ENCODE results near the gene ATAD3C. TPM values are rescaled to one million over a fixed set of nuclear protein-coding genes. Genes with fewer than 3 reads are reported as not detected.
"Not testable (repeated sequence)": the region's sequence is repeated elsewhere in the genome, so short reads cannot be mapped to it uniquely, and the experiment has no call there.

ATAD3C gene
- total and polyA plus RNA-seq, 12 donors, result 0.11 to 2.2 (median 0.78) TPM

- no peak for DNase-seq
- no peak overlapping the region for H3K27ac ChIP-seq
- H3K4me1 ChIP-seq, result no peaks in the 10 kb centered on the region
- ATAC-seq, result no peak
- H3K4me3 ChIP-seq, result no peak overlapping the region
- 97 to 98% methylated on average over 10 of the region's 10 CpGs for WGBS, 2 donors
- intact Hi-C loops (cut with DNase I), result no loop called here
- peaks cover 0 to 22% (median 6%) of the 10 kb centered on the region in 11 donors for H3K9me3 ChIP-seq
- peaks cover 0 to 95% (median 61%) of the 10 kb centered on the region in 9 donors for H3K36me3 ChIP-seq
- no peaks in the 10 kb centered on the region for H3K27me3 ChIP-seq
- no peak for TF ChIP-seq CTCF (IDR thresholded peaks at IDR 0.05)
Observed at GRCh38 chr1:1491601-1492000, 42.1 kb downstream of the ATAD3C start.

GRCh38 chr1:1494311-1494710 is 44.8 kb downstream of the ATAD3C start:
- peaks cover 0 to 68% (median 45%) of the 10 kb centered on the region in 9 donors for H3K36me3 ChIP-seq
- ATAC-seq; H3K27ac ChIP-seq; H3K4me3 ChIP-seq; DNase-seq; H3K4me1 ChIP-seq; intact Hi-C loops (cut with DNase I); H3K27me3 ChIP-seq: not testable (repeated sequence)
- WGBS, 2 donors, result 98% methylated on average over 20 to 22 of the region's 22 CpGs
- peaks cover 0 to 22% (median 6%) of the 10 kb centered on the region in 11 donors for H3K9me3 ChIP-seq

- H3K27ac ChIP-seq; DNase-seq; intact Hi-C loops (cut with DNase I); H3K4me1 ChIP-seq; H3K27me3 ChIP-seq; H3K4me3 ChIP-seq: not testable (repeated sequence)
- ATAC-seq, result peak in 5 of 8 donors; percentile 8 to 37 (median 32)
- Histone ChIP-seq H3K36me3 (peaks cover 0 to 56% (median 35%) of the 10 kb centered on the region in 9 donors), H3K9me3 (peaks cover 0 to 22% (median 6%) of the 10 kb centered on the region in 11 donors)
- 93 to 96% methylated on average over 16 to 17 of the region's 18 CpGs for WGBS, 2 donors
Observed at GRCh38 chr1:1495461-1495975, 46.0 kb downstream of the ATAD3C start.

- peak overlapping the region in 9 of 10 donors; percentile 33 to 86 (median 82) for H3K27ac ChIP-seq
- peak; percentile 23 to 53 (median 41) for ATAC-seq
Observed at GRCh38 chr1:1504777-1505365, 55.4 kb downstream of the ATAD3C start.

More at GRCh38 chr1:1504777-1505365, 55.4 kb downstream of the ATAD3C start:
- peak; percentile 50 to 66 for DNase-seq
- not testable (repeated sequence) for H3K27me3 ChIP-seq, H3K9me3 ChIP-seq, H3K36me3 ChIP-seq
- intact Hi-C loops (cut with DNase I), result loop anchor here in 3 of 10 donors (10.0 kb wide), 3 partner anchors 70 to 130 kb away; partner anchors contain the start of genes AURKAIP1 (in 1 of the 3), MRPL20 (in 1 of the 3) and VWA1 (in 1 of the 3)
- H3K4me3 ChIP-seq, result peak overlapping the region in 8 of 10 donors; percentile 16 to 44 (median 38)
- peaks cover 3 to 28% (median 13%) of the 10 kb centered on the region in 9 donors for H3K4me1 ChIP-seq
- WGBS, 2 donors, result 33 to 34% methylated on average over 16 of the region's 16 CpGs
- TF ChIP-seq CTCF (IDR thresholded peaks at IDR 0.05), result peak; percentile 50 to 70 (median 63)
